ENCODE measurements around the gene HOXA3.
A peak's percentile ranks its signal among the peaks of the same experiment; 100 is the strongest.

Gene HOXA3

GRCh38 chr7:27154901-27155815 is 2.8 kb upstream of the HOXA3 start:
- no peak for DNase-seq

- no peak for DNase-seq
These were observed 2.0 kb upstream of the HOXA3 start for GRCh38 chr7:27154369-27154768.

GRCh38 chr7:27153526-27153925 is 1.1 kb upstream of the HOXA3 start:
- DNase-seq, result no peak

- DNase-seq, result no peak
These were observed 546 bp upstream of the HOXA3 start for GRCh38 chr7:27152816-27153442.

DNA sequence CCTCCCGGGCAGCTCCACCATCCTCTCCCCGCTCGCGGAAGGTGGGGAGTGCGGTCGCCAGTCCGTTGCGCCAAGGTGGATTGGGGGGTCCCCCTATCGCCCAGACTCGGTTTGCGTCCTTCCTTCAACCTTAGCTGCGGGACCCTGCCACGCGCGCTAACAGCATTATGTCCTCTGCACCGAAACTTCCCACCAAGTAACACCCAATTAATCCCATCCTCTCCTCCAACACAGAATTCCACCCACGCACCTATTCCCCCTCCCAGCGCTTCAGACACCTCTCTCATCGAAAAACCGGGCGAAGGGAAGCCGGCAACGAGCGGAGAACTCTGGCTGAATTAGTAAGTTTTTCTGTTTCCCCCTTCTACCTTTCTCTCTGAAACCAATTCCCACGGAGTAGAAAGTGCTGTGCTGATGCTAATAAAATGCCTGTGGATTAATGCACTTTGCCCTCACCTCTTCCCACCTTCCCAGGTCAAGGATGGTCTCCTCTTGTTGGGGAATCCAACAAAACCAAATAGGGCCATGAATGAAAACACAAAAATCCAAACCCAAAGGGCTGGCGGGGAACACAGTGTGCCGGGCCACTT is 947 bp downstream of the HOXA3 start:
- no peak for DNase-seq

- peak in 3 of 4 experiments; percentile 36 to 52 (median 36) for DNase-seq
These were observed 1.6 kb downstream of the HOXA3 start for GRCh38 chr7:27150568-27151340.

- no peak for DNase-seq
These were observed 2.4 kb downstream of the HOXA3 start for GRCh38 chr7:27149842-27150567.

DNA sequence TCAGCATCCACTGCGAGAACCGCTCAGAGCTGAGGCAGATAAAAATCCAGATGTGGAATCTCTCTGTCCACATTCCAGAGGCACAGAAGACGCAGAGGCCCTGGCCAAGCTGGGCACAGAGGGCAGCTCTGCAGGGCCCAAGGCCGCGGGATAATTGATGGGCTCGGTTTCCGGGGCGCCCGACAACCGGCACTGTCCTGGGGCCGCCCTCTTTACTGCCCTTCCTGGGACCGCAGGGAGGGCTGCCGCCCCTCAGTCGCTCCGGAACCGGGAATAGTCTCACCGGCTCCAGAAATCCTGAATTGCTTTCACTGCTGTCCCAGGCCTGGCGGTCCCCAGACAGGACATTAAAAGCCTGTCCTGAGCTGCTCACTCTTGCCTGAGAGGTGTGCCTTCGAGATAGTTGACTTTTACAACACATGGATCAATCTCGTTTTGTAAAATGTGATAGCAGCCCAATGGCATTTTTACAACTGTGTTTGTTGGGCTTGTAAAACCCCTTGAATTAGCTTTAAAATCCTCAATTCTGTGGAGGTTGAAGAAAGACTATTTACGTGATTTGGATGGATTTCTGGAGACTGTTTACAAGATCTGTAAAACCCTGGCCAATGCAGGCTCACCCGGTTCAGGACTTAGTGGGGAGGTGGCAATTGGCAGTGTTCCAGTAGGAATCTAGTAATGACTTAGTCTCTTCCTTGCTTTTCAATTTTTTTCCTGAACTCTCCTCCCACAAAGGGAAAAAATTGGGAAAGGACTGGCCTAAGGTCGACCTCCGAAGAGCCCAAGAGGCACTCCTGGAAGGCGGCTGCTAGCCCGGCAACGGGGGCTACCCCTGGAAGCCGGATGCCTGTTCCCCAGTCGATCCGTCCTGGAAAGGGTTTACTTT is 3.4 kb downstream of the HOXA3 start:
- DNase-seq, result no peak

DNA sequence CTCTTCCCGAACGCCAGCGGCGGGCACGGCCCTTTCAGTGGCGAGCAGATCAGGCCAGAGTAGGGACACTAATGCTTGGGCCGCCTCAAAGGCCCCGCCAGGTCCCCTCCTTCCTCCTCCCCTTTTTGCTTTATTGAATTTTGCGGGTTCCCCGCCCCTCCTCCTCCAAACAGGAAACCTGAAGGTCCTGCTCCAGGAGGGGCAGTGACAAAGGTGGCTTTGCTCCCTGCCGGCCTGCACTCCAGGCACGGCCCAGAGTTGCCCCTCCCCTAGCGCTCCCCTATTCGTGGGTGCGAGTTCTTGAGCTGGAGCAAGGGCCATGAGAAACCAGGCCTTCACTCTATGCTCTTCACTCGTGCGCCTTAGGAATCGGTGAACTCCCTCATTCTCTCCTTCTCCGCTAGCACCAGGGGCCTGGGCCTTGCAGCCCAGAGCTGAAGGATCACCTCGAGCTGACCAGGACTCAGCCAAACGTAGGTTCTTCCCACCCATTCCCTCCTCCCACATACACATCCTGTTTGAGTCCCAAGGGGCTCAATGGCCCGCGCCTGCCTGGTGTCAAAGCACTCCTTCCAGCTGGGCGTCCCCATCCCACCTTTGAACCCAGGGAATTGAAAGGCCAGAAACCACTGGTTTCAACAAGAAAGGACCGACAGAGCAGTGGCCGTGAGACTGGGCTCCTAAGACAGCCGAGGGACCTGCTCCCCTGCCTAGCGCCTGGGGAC is 4.2 kb downstream of the HOXA3 start:
- DNase-seq, result no peak

GRCh38 chr7:27147199-27148030 is 5.0 kb downstream of the HOXA3 start, which contains the start of gene HOXA6:
Gene HOXA6 (minus strand): TSS chr7:27147774. CDS start chr7:27147749, 25 bp downstream.
- no peak for DNase-seq

GRCh38 chr7:27146491-27147198 is 5.7 kb downstream of the HOXA3 start:
- DNase-seq, result no peak

DNA sequence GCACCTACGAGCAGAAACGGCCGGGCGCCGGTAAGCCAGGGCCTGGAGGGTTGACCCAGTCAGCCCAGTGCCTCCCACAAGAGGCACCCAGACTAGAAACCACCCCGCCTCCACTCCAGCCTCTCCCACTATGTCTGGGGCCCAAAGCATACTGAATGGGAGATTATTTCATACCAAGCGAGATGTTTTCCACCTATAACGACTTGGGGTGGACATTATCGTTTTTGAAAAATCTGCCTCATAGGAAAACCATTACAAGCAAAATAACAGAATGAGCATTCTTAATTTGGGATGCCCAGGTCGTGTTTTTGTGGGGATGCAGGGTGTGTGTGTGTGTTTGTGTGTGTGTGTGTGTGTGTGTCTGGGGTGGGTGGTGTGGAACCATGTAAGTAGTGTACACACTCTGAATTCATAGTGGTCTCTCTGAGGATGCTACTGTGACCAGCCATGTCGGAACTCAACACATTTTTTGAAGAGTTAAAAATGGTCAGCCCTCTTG is 6.4 kb downstream of the HOXA3 start:
- DNase-seq, result no peak

GRCh38 chr7:27145165-27145913 is 7.0 kb downstream of the HOXA3 start:
- DNase-seq, result no peak

DNA sequence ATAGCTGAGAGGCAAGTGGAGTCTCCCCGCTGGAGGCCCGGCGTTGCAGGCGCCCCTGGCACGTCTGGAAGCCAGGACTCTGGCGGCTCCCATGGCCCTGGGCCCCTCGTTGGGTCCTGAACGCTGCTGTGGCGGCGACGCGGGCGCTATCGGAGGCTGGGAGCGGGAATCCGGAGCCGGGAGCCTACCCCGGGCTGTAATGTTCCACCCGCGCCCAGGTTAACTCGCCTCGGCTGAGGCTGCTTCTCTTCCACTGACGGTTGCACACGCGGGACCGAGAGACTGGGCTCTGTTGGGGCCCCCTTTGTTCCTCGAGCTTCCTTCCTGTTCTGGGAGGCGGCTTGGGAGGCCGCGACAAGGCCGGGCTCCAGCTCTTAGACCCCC is 7.6 kb downstream of the HOXA3 start:
- no peak for DNase-seq

DNA sequence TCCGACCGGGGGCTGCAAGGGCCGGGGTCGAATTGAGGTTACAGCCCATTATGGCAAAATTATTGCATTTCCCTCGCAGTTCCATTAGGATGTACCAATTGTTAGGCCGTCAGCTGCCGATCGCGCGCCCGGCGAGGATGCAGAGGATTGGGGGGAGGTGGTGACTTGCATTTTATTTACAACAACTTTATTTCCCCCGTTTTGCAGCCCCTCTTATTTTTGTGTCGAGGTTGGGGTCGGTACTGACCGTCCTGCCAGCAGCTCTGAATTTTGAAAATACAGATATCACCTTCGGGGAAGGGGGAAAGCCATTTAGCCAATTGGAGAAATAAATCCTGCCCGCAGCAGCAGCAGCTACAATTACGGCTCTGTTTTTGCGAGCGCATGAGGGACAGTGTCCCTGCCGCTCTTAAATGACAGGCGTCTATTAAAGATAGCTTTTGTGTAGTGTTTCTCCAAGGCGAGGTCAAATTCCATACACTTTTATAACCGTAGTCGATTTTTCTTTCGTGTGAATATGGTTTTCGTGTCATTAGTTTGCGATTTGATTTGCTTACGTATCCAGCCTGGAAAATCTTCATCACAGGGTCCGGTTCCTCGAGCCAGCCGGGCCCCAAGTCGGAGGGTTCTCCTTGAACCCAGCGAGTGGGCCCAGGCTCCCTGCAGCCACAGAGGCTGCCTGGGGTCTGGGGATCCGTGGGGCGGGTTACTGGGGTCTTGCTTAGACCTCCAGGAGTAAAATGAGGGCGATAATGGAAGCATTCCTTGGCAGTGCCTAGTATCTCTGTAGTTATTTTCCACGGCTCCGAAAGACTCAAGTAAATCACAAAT is 8.2 kb downstream of the HOXA3 start:
- DNase-seq, result no peak

- DNase-seq, result no peak
These were observed 9.1 kb downstream of the HOXA3 start, which contains the start of gene HOXA5 for GRCh38 chr7:27143023-27143949. Gene HOXA5 (minus strand): TSS chr7:27143681. CDS start chr7:27143607, 74 bp downstream.

All from activated naive CD4-positive, alpha-beta T cell (primary cell).